Stimulated activated naive CD4-positive, alpha-beta T cell (primary cell): ENCODE data around the gene IGSF6.

Source experiments
- DNase-seq, 6 experiments: peaks; one replicate each; lab custom pipeline; 2025; lab: John Stamatoyannopoulos, UW

Gene IGSF6

GRCh38 chr16:21600031-21600773 is 52.2 kb downstream of the IGSF6 start:
- DNase-seq: peak in 4 of 6 experiments; percentile 8 to 61 (median 52)

- peak; percentile 87 to 95 (median 91) for DNase-seq
These were observed 53.0 kb downstream of the IGSF6 start, which contains the start of gene METTL9 for GRCh38 chr16:21599122-21600030. Gene METTL9 (plus strand): TSS chr16:21599577. CDS start chr16:21599734, 157 bp downstream.

- DNase-seq: peak in 1 of 6 experiments; percentile 61
These were observed 53.7 kb downstream of the IGSF6 start for GRCh38 chr16:21598701-21599121.

- peak in 1 of 6 experiments; percentile 38 for DNase-seq
These were observed 54.2 kb downstream of the IGSF6 start for GRCh38 chr16:21598206-21598605.

- peak in 3 of 6 experiments; percentile 17 to 54 (median 46) for DNase-seq
These were observed 54.8 kb downstream of the IGSF6 start for GRCh38 chr16:21597561-21598030.

GRCh38 chr16:21593530-21594289 is 58.7 kb downstream of the IGSF6 start:
- no peak for DNase-seq

- no peak for DNase-seq
These were observed 60.2 kb downstream of the IGSF6 start for GRCh38 chr16:21592191-21592590.

GRCh38 chr16:21590796-21591195 is 61.6 kb downstream of the IGSF6 start:
- DNase-seq: no peak

GRCh38 chr16:21590287-21590686 is 62.1 kb downstream of the IGSF6 start:
- DNase-seq: no peak

GRCh38 chr16:21589551-21589950 is 62.9 kb downstream of the IGSF6 start:
- DNase-seq: no peak
